CD4-positive, alpha-beta T cell treated with Interleukin-6 for 4 hours (primary cell): ENCODE data around the gene CCNA2.

ENCODE experiments used
- DNase-seq: peaks from one replicate; pipeline ENCODE4 v3.0.0-alpha.2; 2020; ENCODE audit warnings: mixed read lengths

Gene CCNA2

GRCh38 chr4:121771869-121772268, 51.8 kb downstream of the CCNA2 start:
- DNase-seq = no peak

- DNase-seq = no peak
Measured at GRCh38 chr4:121769341-121769740, 54.3 kb downstream of the CCNA2 start.

- no peak for DNase-seq
Measured at GRCh38 chr4:121767166-121767565, 56.5 kb downstream of the CCNA2 start.
